Esophagus mucosa (tissue), 1 donor: ENCODE results near the gene AGAP1. TPM values are rescaled to one million over a fixed set of nuclear protein-coding genes. Genes with fewer than 3 reads are reported as not detected.

ENCODE experiments used
- ATAC-seq: fragments of 200-7000 bp; cut with Tn5 transposase; one replicate; pipeline ENCODE4 v1.9.1; 2020
- total RNA-seq: library from RNA; stranded (reverse); gene quantifications from one replicate; pipeline ENCODE4 v1.2.4, GENCODE V29; 2023
- donor health status: DM: yes; HTN: yes; CAD: no.

The AGAP1 gene
- total RNA-seq, 1 donor from 2014 or later: 17.1 TPM

GRCh38 chr2:236166796-236167296 lies 673.0 kb downstream of the AGAP1 start:
- no peak for ATAC-seq

- ATAC-seq: peak; percentile 36
These were observed 673.7 kb downstream of the AGAP1 start for GRCh38 chr2:236167297-236168109.

GRCh38 chr2:236168110-236169080 lies 674.6 kb downstream of the AGAP1 start, which contains the start of gene GBX2:
GBX2 (minus strand) TSS chr2:236168386; CDS start chr2:236167971, 415 bp downstream.
- peak; percentile 69 for ATAC-seq

DNA sequence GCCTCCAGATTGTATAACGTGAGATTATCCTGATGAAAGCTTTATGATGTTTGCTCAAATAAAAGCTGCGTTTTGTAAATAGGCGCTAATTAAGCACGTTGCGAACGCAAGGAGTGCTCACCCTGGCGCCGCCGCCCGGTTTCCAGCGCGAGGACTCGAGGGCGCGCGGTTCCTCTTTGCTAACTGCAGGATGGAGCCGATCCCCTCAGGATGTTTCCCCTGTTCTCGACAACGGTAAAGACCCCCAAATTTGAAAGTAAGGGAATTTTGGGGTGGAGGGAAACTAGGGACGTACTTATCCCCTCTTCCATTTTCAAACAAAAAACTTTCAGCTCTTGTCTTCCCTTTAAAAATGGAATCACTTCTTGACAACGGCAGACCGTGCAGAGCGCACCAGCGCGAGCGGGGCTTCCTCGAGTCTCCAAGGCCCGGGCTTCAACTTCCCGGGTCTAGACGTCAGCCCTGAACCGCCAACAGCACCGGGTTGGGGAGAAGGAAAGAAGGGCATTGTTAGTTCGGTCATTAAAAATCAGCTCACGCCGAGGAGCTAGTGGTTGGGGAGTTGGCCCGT lies 675.4 kb downstream of the AGAP1 start:
- ATAC-seq: no peak

- no peak for ATAC-seq
These were observed 676.1 kb downstream of the AGAP1 start for GRCh38 chr2:236169741-236170589.

DNA sequence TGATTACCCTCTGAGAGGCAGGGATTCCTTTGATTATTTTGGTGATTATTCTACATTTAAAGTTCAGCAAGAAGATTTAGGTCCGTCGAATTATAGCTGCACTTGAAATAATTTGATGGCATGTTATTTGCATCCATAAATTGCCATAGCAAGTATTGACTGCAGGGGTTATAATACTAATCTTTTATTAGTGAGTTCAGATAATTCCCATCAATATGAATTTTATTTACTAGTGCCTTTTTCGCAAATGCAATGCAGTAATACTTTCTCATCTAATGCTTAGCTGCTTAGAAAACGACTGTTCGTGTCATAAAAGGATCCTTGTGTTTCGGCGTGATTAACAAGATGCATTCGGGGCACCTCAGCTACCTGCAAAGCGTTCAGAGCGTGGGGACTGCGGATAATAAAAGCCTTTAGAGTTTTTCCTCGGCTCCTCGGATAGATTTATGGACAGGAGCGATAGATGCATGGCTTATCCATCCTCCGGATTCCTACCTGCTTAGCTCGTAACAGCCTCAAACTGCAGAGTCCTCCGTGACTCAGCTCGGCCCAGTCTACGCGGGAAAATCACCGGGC lies 676.8 kb downstream of the AGAP1 start:
- no peak for ATAC-seq

- no peak for ATAC-seq
These were observed 677.4 kb downstream of the AGAP1 start for GRCh38 chr2:236171181-236171679.

DNA sequence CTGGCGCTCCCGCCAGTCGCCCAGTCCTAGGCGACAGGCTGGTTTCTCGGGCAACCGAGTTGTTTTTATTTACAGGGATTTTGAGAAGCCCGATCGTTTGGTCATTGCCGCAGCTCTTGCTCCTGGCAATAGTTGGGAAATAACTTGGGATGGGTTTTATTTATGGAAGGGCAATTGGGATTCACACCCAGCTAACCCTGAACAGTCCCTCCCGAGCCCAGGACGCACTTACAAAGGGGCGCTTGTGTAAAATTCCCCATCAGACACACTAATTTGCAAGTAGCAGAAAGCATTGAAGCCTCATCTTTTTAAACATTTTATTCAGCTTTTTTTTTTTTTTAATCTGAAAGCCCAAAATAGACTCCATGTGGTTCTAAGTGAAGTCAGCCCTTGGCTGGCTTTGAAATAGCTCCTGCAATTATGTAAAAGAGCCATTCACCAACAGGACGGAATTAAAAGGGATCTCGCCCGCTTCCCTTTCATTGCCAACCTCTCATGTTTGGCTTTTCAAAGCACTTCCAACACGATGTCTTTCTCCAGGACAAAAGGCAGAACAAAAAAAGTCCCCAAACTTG lies 677.9 kb downstream of the AGAP1 start:
- no peak for ATAC-seq

DNA sequence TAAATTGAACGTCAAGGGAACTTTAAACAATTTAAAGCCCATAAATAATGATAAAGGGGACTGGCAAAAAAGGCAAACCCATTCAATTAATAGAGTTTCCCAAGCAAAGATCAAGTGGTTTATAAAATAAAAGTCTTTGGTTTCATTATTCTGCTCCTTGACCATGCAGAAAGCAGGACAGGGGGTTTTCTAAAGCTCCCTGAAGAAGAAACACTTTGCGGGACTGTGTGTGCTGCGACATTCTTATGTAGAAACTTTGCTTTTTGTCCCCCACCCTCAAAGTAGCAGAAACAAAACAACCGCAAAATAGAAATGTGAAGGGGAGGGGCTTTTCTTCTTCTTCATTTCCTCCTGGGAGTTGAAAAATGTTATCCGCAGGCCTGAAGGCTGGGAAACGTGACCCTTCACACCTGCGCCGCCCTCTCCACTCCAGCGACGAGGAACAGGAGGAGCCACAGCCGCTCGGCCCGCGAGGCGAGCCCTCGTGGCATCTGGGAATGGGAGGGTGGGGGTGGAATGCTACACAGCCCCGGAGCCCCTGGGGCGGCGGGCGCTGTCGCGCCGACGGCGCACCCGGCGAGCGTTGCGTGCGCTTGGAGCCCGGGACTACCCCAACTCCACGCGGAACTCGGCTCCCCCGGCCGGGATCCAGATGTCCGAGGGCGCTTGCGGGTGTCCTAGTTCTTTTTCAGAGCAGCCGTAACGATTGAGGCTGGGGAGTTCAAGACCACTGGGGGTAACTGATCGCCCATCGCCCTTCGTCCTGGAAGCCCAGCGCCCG lies 678.6 kb downstream of the AGAP1 start:
- ATAC-seq: no peak

DNA sequence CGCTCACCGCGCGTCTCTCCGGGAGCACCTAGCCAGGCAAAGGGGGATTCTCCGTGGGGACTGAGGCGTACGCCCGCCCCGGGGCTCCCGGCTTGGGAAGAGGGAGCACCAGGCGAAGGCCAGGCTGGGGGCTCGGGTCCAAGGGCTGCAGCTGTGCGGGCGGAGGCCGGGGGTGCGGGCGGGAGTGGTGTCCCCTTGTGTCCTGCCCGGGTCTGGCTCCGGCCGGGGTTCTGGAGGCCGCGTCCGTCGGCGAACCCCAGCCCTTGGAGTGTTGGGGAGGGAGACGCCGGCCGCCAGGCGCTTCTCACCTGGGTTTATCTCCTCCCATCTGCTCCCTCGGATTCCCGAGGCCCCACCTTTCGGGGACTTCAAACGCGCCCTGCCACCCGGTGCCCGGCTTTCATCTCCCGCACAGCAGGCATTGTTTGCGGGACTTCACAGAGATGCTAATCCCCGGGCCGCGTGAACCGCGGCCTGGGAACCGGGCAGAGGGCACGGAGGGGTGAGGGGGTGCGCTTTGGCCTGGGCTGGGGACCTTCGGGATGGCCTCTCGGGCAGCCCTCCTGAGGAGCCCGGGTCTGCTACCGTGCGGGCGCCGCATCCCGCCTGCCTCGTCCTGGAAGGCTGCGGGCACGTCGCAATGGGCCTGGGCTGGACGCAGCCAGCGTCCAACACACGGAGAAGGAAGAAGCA lies 679.3 kb downstream of the AGAP1 start:
- no peak for ATAC-seq

- no peak for ATAC-seq
These were observed 680.1 kb downstream of the AGAP1 start for GRCh38 chr2:236173729-236174607.

DNA sequence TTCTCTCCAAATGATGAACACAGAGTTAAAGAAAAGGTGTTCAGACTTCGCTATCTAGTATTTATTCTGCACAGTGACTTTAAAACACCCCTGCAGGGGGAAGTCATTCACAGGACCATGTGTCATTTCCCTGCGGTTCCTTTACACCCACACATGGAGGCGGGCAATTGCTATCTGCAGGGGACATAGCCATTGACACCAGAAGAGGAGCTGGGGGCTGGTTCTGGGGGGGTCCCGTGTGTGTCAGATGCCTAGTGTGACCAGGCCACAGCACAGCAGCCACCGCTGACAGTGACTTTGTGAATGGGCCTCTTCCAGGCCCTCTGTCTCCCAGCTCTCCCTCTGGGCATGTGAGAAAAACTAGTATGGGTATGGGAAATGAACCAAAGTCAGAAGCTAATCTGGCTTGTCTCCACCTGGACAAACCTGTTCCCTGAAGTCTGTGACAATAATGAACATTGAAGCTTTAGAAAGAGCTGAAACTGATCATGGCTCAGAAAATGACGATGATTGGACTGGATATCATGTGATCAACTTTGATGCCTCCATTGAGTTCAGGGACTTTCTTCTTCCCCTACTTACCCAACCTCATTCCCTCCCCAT lies 681.8 kb downstream of the AGAP1 start:
- peak; percentile 16 for ATAC-seq

GRCh38 chr2:236176417-236176816 lies 682.6 kb downstream of the AGAP1 start:
- no peak for ATAC-seq

GRCh38 chr2:236176951-236177350 lies 683.1 kb downstream of the AGAP1 start:
- no peak for ATAC-seq

DNA sequence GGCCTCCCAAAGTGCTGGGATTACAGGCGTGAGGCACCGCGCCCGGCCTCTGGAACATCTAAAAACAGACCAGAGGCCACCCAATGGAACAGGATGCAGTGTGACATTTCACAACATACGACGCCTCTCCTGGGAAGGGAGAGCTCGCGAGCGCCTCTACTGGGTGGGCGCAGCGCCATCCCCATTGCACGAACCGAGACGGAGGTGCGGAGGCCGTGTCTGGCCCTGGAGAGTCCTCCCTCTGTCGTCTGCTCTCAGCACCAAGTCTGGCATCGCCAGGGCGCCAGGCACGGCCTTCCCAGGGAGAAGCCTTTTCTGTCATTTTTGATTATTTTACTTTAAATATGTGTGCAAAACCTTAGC lies 683.7 kb downstream of the AGAP1 start:
- peak; percentile 63 for ATAC-seq

GRCh38 chr2:236177967-236178889 lies 684.4 kb downstream of the AGAP1 start:
- peak; percentile 56 for ATAC-seq

GRCh38 chr2:236178890-236179235 lies 685.0 kb downstream of the AGAP1 start:
- ATAC-seq: no peak
